Measurements from ENCODE around the gene SCN9A.

- TF ChIP-seq CTCF (tag by site-specific recombination; IDR thresholded peaks at IDR 0.05): no peak
- no peak for TF ChIP-seq KLF16 (tag by site-specific recombination; IDR thresholded peaks at IDR 0.05)
- no peak for TF ChIP-seq ZNF777 (tag by site-specific recombination; IDR thresholded peaks at IDR 0.05; ENCODE audit: borderline replicate concordance)
- TF ChIP-seq ZNF639 (tag by site-specific recombination; IDR thresholded peaks at IDR 0.05): no peak
- TF ChIP-seq ZBTB21 (tag by site-specific recombination; IDR thresholded peaks at IDR 0.05): no peak
- TF ChIP-seq ZNF707 (tag by site-specific recombination; IDR thresholded peaks at IDR 0.05): no peak
- no peak for TF ChIP-seq GLI4 (tag by site-specific recombination; IDR thresholded peaks at IDR 0.05)
- TF ChIP-seq YY1 (tag by site-specific recombination; IDR thresholded peaks at IDR 0.05): no peak
- TF ChIP-seq ZNF274 (IDR thresholded peaks at IDR 0.05; ENCODE audit: low read length): no peak
- no peak for TF ChIP-seq ZNF274 (tag by site-specific recombination; IDR thresholded peaks at IDR 0.05; ENCODE audit: borderline replicate concordance)
- TF ChIP-seq TCF7L2 (IDR thresholded peaks at IDR 0.05; ENCODE audit: borderline replicate concordance, low read depth, low read length): no peak
- no peak for TF ChIP-seq KLF10 (tag by site-specific recombination; IDR thresholded peaks at IDR 0.05)
- no peak for TF ChIP-seq ZBTB44 (tag by site-specific recombination; IDR thresholded peaks at IDR 0.05)
Measured at GRCh38 chr2:166282154-166282553, 93.6 kb downstream of the SCN9A start.
